ENCODE measurements around the gene CC2D1A. TPM values are rescaled to one million over a fixed set of nuclear protein-coding genes. Genes with fewer than 3 reads are reported as not detected.

Gene CC2D1A
- polyA plus RNA-seq, 6 donors from 2014 or later = 2.9 to 13.9 (median 4.3) TPM

- H3K4me3 Mint-ChIP-seq = peak overlapping the region in 7 of 8 donors; percentile 15 to 81 (median 57)
- no peak for ATAC-seq (ENCODE audit: low read depth in 2 of 2)
- H3K27me3 Mint-ChIP-seq = peaks cover 0 to 5% (median 0%) of the 10 kb centered on the region in 3 donors
- DNase-seq = no peak
- H3K9me3 Mint-ChIP-seq = no peaks in the 10 kb centered on the region
- peak overlapping the region in 2 of 6 donors; percentile 15 to 86 for H3K27ac Mint-ChIP-seq
- H3K36me3 Mint-ChIP-seq = peaks cover 0 to 14% of the 10 kb centered on the region in 2 donors
- H3K4me1 Mint-ChIP-seq = peaks cover 21 to 40% (median 37%) of the 10 kb centered on the region in 3 donors
Observed at GRCh38 chr19:13979686-13980085, 73.7 kb downstream of the CC2D1A start.

- Mint-ChIP-seq H3K27ac (no peak overlapping the region), H3K9me3 (no peaks in the 10 kb centered on the region), H3K27me3 (peaks cover 0 to 5% (median 0%) of the 10 kb centered on the region in 3 donors), H3K4me3 (peak overlapping the region in 1 of 8 donors; percentile 77), H3K36me3 (peaks cover 0 to 14% of the 10 kb centered on the region in 2 donors), H3K4me1 (peaks cover 24 to 45% (median 39%) of the 10 kb centered on the region in 3 donors)
- no peak for ATAC-seq (ENCODE audit: low read depth in 2 of 2)
- DNase-seq = no peak
Observed at GRCh38 chr19:13980340-13980739, 74.3 kb downstream of the CC2D1A start.

Other genes starting within 250 kb of the CC2D1A start
- gene MRI1, start 141.7 kb upstream of the CC2D1A start, polyA plus RNA-seq (ENCODE audit: low read depth in 6 of 6) = 10 to 100 TPM in 1 of 6 donors, 1 to 10 TPM in 5; 4.7 to 18.3 (median 8.2) TPM
- 100 to 1,000 TPM; 152 to 189 (median 170) TPM for gene C19orf53, start 131.7 kb upstream of the CC2D1A start, polyA plus RNA-seq (ENCODE audit: low read depth in 6 of 6)
- gene ZSWIM4, start 110.8 kb upstream of the CC2D1A start, polyA plus RNA-seq (ENCODE audit: low read depth in 6 of 6) = 1 to 10 TPM in 1 of 6 donors, under 1 TPM in 4, not detected in 1; 0.65 to 2.2 (median 0.89) TPM
- not detected for gene NANOS3, start 29.1 kb upstream of the CC2D1A start, polyA plus RNA-seq (ENCODE audit: low read depth in 6 of 6)
- gene BRME1, start 84 bp upstream of the CC2D1A start, polyA plus RNA-seq (ENCODE audit: low read depth in 6 of 6) = under 1 TPM in 2 of 6 donors, not detected in 4; 0.47 to 0.51 TPM
- gene PODNL1, start 32.2 kb downstream of the CC2D1A start, polyA plus RNA-seq (ENCODE audit: low read depth in 6 of 6) = not detected
- 1 to 10 TPM; 3.3 to 8.5 (median 5.4) TPM for gene DCAF15, start 46.3 kb downstream of the CC2D1A start, polyA plus RNA-seq (ENCODE audit: low read depth in 6 of 6)
- 1 to 10 TPM in 3 of 6 donors, under 1 TPM in 3; 0.27 to 2.3 (median 1.1) TPM for gene RFX1, start 100.1 kb downstream of the CC2D1A start, polyA plus RNA-seq (ENCODE audit: low read depth in 6 of 6)
- not detected for gene RLN3, start 121.9 kb downstream of the CC2D1A start, polyA plus RNA-seq (ENCODE audit: low read depth in 6 of 6)
- 10 to 100 TPM; 38.5 to 55.6 (median 48.2) TPM for gene IL27RA, start 125.6 kb downstream of the CC2D1A start, polyA plus RNA-seq (ENCODE audit: low read depth in 6 of 6)
- gene PALM3, start 155.9 kb downstream of the CC2D1A start, polyA plus RNA-seq (ENCODE audit: low read depth in 6 of 6) = not detected
- under 1 TPM in 3 of 6 donors, not detected in 3; 0.16 to 0.53 (median 0.20) TPM for gene MISP3, start 166.6 kb downstream of the CC2D1A start, polyA plus RNA-seq (ENCODE audit: low read depth in 6 of 6)
- gene C19orf67, start 179.6 kb downstream of the CC2D1A start, polyA plus RNA-seq (ENCODE audit: low read depth in 6 of 6) = not detected
- gene SAMD1, start 184.6 kb downstream of the CC2D1A start, polyA plus RNA-seq (ENCODE audit: low read depth in 6 of 6) = 1 to 10 TPM in 5 of 6 donors, under 1 TPM in 1; 0.52 to 2.1 (median 1.2) TPM
- gene PRKACA, start 211.6 kb downstream of the CC2D1A start, polyA plus RNA-seq (ENCODE audit: low read depth in 6 of 6) = 1 to 10 TPM in 3 of 6 donors, under 1 TPM in 2, not detected in 1; 0.60 to 3.1 (median 1.2) TPM
- 1 to 10 TPM; 1.8 to 4.1 (median 2.5) TPM for gene ASF1B, start 230.4 kb downstream of the CC2D1A start, polyA plus RNA-seq (ENCODE audit: low read depth in 6 of 6)